Globus pallidus (tissue), 1 donor: ENCODE measurements around the gene IL1RAPL1.

Source experiments
- DNase-seq: peaks from one replicate; pipeline ENCODE4 v3.0.0-alpha.2; 2015; ENCODE audit warnings: low spot score

The IL1RAPL1 gene

GRCh38 chrX:29903360-29903759 lies 1316.1 kb downstream of the IL1RAPL1 start:
- DNase-seq: peak; percentile 60

- no peak for DNase-seq
Observed at GRCh38 chrX:29911673-29912072, 1324.4 kb downstream of the IL1RAPL1 start.

GRCh38 chrX:29913647-29914046 lies 1326.4 kb downstream of the IL1RAPL1 start:
- DNase-seq: no peak

GRCh38 chrX:29922607-29923006 lies 1335.4 kb downstream of the IL1RAPL1 start:
- DNase-seq: no peak

GRCh38 chrX:29926056-29926455 lies 1338.8 kb downstream of the IL1RAPL1 start:
- DNase-seq: no peak

- DNase-seq: no peak
Observed at GRCh38 chrX:29926659-29927058, 1339.4 kb downstream of the IL1RAPL1 start.

GRCh38 chrX:29935455-29935854 lies 1348.2 kb downstream of the IL1RAPL1 start:
- no peak for DNase-seq

- no peak for DNase-seq
Observed at GRCh38 chrX:29940750-29941149, 1353.5 kb downstream of the IL1RAPL1 start.

- DNase-seq: no peak
Observed at GRCh38 chrX:29941287-29941686, 1354.0 kb downstream of the IL1RAPL1 start.

- no peak for DNase-seq
Observed at GRCh38 chrX:29947225-29947624, 1360.0 kb downstream of the IL1RAPL1 start.

- no peak for DNase-seq
Observed at GRCh38 chrX:29948653-29949052, 1361.4 kb downstream of the IL1RAPL1 start.

- DNase-seq: no peak
Observed at GRCh38 chrX:29952016-29952415, 1364.8 kb downstream of the IL1RAPL1 start.

GRCh38 chrX:29962061-29962460 lies 1374.8 kb downstream of the IL1RAPL1 start:
- no peak for DNase-seq

- DNase-seq: no peak
Observed at GRCh38 chrX:29965634-29966033, 1378.4 kb downstream of the IL1RAPL1 start.

GRCh38 chrX:29992083-29992482 lies 1404.8 kb downstream of the IL1RAPL1 start:
- DNase-seq: no peak

- no peak for DNase-seq
Observed at GRCh38 chrX:30005813-30006212, 1418.6 kb downstream of the IL1RAPL1 start.
